Fibroblast of skin of right biceps (primary cell): Measurements from ENCODE around the gene PCOLCE2.

Experiments used
- DNase-seq: peaks from one replicate; pipeline ENCODE4 v3.0.0-alpha.2; 2013

PCOLCE2 gene

GRCh38 chr3:142863930-142864920 is 24.7 kb downstream of the PCOLCE2 start:
- peak; percentile 46 for DNase-seq

- peak; percentile 37 for DNase-seq
Observed at GRCh38 chr3:142863010-142863817, 25.7 kb downstream of the PCOLCE2 start.

- no peak for DNase-seq
Observed at GRCh38 chr3:142861926-142862325, 27.0 kb downstream of the PCOLCE2 start.

GRCh38 chr3:142858043-142858442 is 30.8 kb downstream of the PCOLCE2 start:
- no peak for DNase-seq

- DNase-seq: no peak
Observed at GRCh38 chr3:142857056-142857455, 31.8 kb downstream of the PCOLCE2 start.

GRCh38 chr3:142853270-142854168 is 35.4 kb downstream of the PCOLCE2 start:
- DNase-seq: peak; percentile 87

- peak; percentile 17 for DNase-seq
Observed at GRCh38 chr3:142852009-142852408, 36.9 kb downstream of the PCOLCE2 start.

GRCh38 chr3:142850395-142851023 is 38.4 kb downstream of the PCOLCE2 start:
- peak; percentile 91 for DNase-seq

- no peak for DNase-seq
Observed at GRCh38 chr3:142849148-142849547, 39.7 kb downstream of the PCOLCE2 start.

- no peak for DNase-seq
Observed at GRCh38 chr3:142846779-142847577, 41.9 kb downstream of the PCOLCE2 start.

GRCh38 chr3:142844339-142844977 is 44.4 kb downstream of the PCOLCE2 start:
- peak; percentile 64 for DNase-seq

- no peak for DNase-seq
Observed at GRCh38 chr3:142839831-142840230, 49.1 kb downstream of the PCOLCE2 start.

GRCh38 chr3:142837526-142837925 is 51.4 kb downstream of the PCOLCE2 start:
- DNase-seq: no peak

GRCh38 chr3:142828703-142829305 is 60.1 kb downstream of the PCOLCE2 start:
- peak; percentile 70 for DNase-seq

- DNase-seq: no peak
Observed at GRCh38 chr3:142819179-142819578, 69.7 kb downstream of the PCOLCE2 start.

GRCh38 chr3:142818651-142819050 is 70.2 kb downstream of the PCOLCE2 start:
- DNase-seq: no peak

GRCh38 chr3:142817897-142818296 is 71.0 kb downstream of the PCOLCE2 start:
- DNase-seq: no peak

- DNase-seq: no peak
Observed at GRCh38 chr3:142817356-142817755, 71.5 kb downstream of the PCOLCE2 start.

GRCh38 chr3:142815803-142816202 is 73.1 kb downstream of the PCOLCE2 start:
- DNase-seq: no peak

- no peak for DNase-seq
Observed at GRCh38 chr3:142809259-142809658, 79.6 kb downstream of the PCOLCE2 start.
